Hepatocyte (in vitro differentiated cells): Measurements from ENCODE around the gene AGFG2. TPM values are rescaled to one million over a fixed set of nuclear protein-coding genes. Genes with fewer than 3 reads are reported as not detected.

Source experiments
- DNase-seq: peaks from one replicate; pipeline ENCODE4 v3.0.0-alpha.2; 2016; ENCODE audit warnings: low spot score
- H2AFZ ChIP-seq: fragments of 200-600 bp; sonication (generic); 2 replicates; pipeline ENCODE4 v1.6.0; 2016; ENCODE audit warnings: antibody characterized with exemption, mild to moderate bottlenecking
- H3K27ac ChIP-seq: fragments of 200-600 bp; sonication (generic); 2 replicates; pipeline ENCODE4 v1.5.1; 2016; ENCODE audit warnings: mild to moderate bottlenecking
- H3K27me3 ChIP-seq: fragments of 200-600 bp; sonication (generic); 2 replicates; pipeline ENCODE4 v1.6.1; 2016
- H3K36me3 ChIP-seq: fragments of 200-600 bp; sonication (generic); replicated peaks from 2 replicates; pipeline ENCODE4 v1.5.1; 2016; ENCODE audit warnings: low read depth; ENCODE audit not compliant: insufficient read depth
- H3K4me1 ChIP-seq: fragments of 200-600 bp; sonication (generic); 2 replicates; pipeline ENCODE4 v1.5.1; 2016; ENCODE audit warnings: mild to moderate bottlenecking, moderate library complexity; ENCODE audit not compliant: insufficient read depth
- H3K4me2 ChIP-seq: fragments of 200-600 bp; sonication (generic); 2 replicates; pipeline ENCODE4 v1.6.0; 2016
- H3K4me3 ChIP-seq: fragments of 200-600 bp; sonication (generic); 2 replicates; pipeline ENCODE4 v1.5.1; 2016; ENCODE audit warnings: mild to moderate bottlenecking
- H3K79me2 ChIP-seq: fragments of 200-600 bp; sonication (generic); 2 replicates; pipeline ENCODE4 v1.6.0; 2017; ENCODE audit warnings: mild to moderate bottlenecking
- H3K9me2 ChIP-seq: fragments of 200-600 bp; sonication (generic); replicated peaks from 2 replicates; pipeline ENCODE4 v1.6.0; 2017; ENCODE audit warnings: mild to moderate bottlenecking; ENCODE audit not compliant: insufficient read depth
- H3K9me3 ChIP-seq: fragments of 200-600 bp; sonication (generic); 2 replicates; pipeline ENCODE4 v1.5.1; 2016; ENCODE audit warnings: low read depth, mild to moderate bottlenecking
- H4K20me1 ChIP-seq: fragments of 200-600 bp; sonication (generic); 2 replicates; pipeline ENCODE4 v1.6.0; 2016; ENCODE audit warnings: mild to moderate bottlenecking; ENCODE audit not compliant: insufficient read depth, poor library complexity, severe bottlenecking
- EZH2 ChIP-seq: fragments of 200-600 bp; sonication (generic); IDR thresholded peaks from 2 replicates; pipeline ENCODE4 v1.6.1; 2016; ENCODE audit warnings: antibody characterized with exemption, mild to moderate bottlenecking, borderline replicate concordance
- EZH2phosphoT487 ChIP-seq: fragments of 200-600 bp; sonication (generic); IDR thresholded peaks from one replicate; pipeline ENCODE4 v1.6.1; 2018; ENCODE audit warnings: antibody characterized with exemption, mild to moderate bottlenecking, low read depth, moderate library complexity; ENCODE audit not compliant: unreplicated experiment, severe bottlenecking
- WGBS: methylation state at CpG from one replicate; pipeline ENCODE4 v1.1.6; 2016; ENCODE audit warnings: low lambda C conversion rate; ENCODE audit errors: missing lambda C conversion rate; 5-methylcytosine and 5-hydroxymethylcytosine counted together
- polyA plus RNA-seq: library from polyadenylated mRNA; unstranded; fragments of >200 nt; fragmentation: Nextera tagmentation; extraction: Ambion mirVana; gene quantifications from 2 replicates; pipeline ENCODE4 v1.2.1, GENCODE V29; 2016
- small RNA-seq: library from RNA; depleted of rRNA; stranded (forward); fragments of <200 nt; gene quantifications from one replicate; pipeline ENCODE3, GENCODE V24; 2014
- total RNA-seq: library from RNA; depleted of rRNA; stranded (reverse); fragments of >200 nt; gene quantifications from 2 replicates; pipeline ENCODE4 v1.2.3, GENCODE V29; 2014
- TF ChIP-seq, protein P1 (sequence below): fragments of 200-600 bp; sonication (generic); IDR thresholded peaks from 2 replicates; pipeline ENCODE4 v1.5.1; 2016; ENCODE audit warnings: antibody characterized with exemption, mild to moderate bottlenecking; ENCODE audit not compliant: poor library complexity

The AGFG2 gene
- total and polyA plus RNA-seq, 2 experiments from 2014 or later, result 32.8 to 53.7 TPM

DNA sequence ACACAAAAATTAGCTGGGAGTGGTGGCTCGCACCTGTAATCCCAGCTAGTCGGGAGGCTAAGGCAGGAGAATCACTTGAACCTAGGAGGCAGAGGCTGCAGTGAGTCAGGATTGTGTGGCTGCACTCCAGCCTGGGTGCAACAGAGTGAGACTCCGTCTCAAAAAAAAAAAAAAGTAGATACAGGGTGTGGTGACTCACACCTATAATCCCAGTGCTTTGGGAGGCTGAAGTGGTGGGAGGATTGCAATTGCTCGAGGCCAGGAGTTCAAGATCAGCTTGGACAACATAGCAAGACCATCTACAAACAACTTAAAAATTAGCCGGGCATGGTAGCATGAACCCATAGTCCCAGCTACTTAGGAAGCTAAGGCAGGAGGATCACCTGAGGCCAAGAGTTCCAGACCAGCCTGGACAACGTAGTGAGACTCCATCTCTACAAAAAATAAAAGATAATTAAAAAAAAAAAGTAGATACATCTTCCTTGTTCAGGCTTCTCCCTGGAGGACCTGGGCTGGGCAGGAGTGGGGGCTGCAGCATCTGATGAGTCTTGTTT lies 75.4 kb downstream of the AGFG2 start:
- Histone ChIP-seq H4K20me1 (no peaks in the 10 kb centered on the region), H3K4me2 (no peak overlapping the region), H3K9me2 (no peaks in the 10 kb centered on the region), H3K79me2 (peaks cover 14% of the 10 kb centered on the region), H3K9me3 (no peaks in the 10 kb centered on the region), H3K4me3 (no peak overlapping the region), H3K27me3 (no peaks in the 10 kb centered on the region), H3K27ac (no peak overlapping the region), H3K36me3 (no peaks in the 10 kb centered on the region), H2AFZ (no peak overlapping the region), H3K4me1 (peaks cover 3% of the 10 kb centered on the region)
- no peak for TF ChIP-seq EZH2phosphoT487
- no peak for TF ChIP-seq EZH2
- TF ChIP-seq, protein P1, sequence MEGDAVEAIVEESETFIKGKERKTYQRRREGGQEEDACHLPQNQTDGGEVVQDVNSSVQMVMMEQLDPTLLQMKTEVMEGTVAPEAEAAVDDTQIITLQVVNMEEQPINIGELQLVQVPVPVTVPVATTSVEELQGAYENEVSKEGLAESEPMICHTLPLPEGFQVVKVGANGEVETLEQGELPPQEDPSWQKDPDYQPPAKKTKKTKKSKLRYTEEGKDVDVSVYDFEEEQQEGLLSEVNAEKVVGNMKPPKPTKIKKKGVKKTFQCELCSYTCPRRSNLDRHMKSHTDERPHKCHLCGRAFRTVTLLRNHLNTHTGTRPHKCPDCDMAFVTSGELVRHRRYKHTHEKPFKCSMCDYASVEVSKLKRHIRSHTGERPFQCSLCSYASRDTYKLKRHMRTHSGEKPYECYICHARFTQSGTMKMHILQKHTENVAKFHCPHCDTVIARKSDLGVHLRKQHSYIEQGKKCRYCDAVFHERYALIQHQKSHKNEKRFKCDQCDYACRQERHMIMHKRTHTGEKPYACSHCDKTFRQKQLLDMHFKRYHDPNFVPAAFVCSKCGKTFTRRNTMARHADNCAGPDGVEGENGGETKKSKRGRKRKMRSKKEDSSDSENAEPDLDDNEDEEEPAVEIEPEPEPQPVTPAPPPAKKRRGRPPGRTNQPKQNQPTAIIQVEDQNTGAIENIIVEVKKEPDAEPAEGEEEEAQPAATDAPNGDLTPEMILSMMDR, result no peak
- 91% methylated on average over 6 of the region's 6 CpGs for WGBS
- no peak for DNase-seq

Small RNA genes lying within 50 kb of the gene (small RNA-seq; reads per million reads assigned to genes)
- not detected for gene RN7SL416P
- gene SAP25, result not detected

Other genes with a start within 250 kb of the AGFG2 start
- gene SPDYE3, start 231.5 kb upstream of the AGFG2 start, total RNA-seq, result not detected in 2 replicates
- 3.3 and 3.4 TPM in 2 replicates for gene SPDYE3, start 231.5 kb upstream of the AGFG2 start, polyA plus RNA-seq
- gene PILRB, start 181.1 kb upstream of the AGFG2 start, total RNA-seq, result 17.8 and 33.2 TPM in 2 replicates
- 37.4 and 63.4 TPM in 2 replicates for gene PILRB, start 181.1 kb upstream of the AGFG2 start, polyA plus RNA-seq
- gene PILRA, start 165.7 kb upstream of the AGFG2 start, total RNA-seq, result 0.24 and 2.2 TPM in 2 replicates
- gene PILRA, start 165.7 kb upstream of the AGFG2 start, polyA plus RNA-seq, result 1.1 and 3.0 TPM in 2 replicates
- gene ZCWPW1, start 110.5 kb upstream of the AGFG2 start, total RNA-seq, result 1.8 and 2.2 TPM in 2 replicates
- gene ZCWPW1, start 110.5 kb upstream of the AGFG2 start, polyA plus RNA-seq, result 3.3 and 4.9 TPM in 2 replicates
- gene MEPCE, start 109.4 kb upstream of the AGFG2 start, total RNA-seq, result 20.9 and 23.1 TPM in 2 replicates
- gene MEPCE, start 109.4 kb upstream of the AGFG2 start, polyA plus RNA-seq, result 15.8 and 17.2 TPM in 2 replicates
- gene PPP1R35, start 102.7 kb upstream of the AGFG2 start, total RNA-seq, result 10.0 and 12.8 TPM in 2 replicates
- gene PPP1R35, start 102.7 kb upstream of the AGFG2 start, polyA plus RNA-seq, result 39.6 and 50.3 TPM in 2 replicates
- gene SPACDR, start 74.9 kb upstream of the AGFG2 start, total RNA-seq, result 0.13 and 0.72 TPM in 2 replicates
- 0.46 TPM in 1 of 2 replicates, not detected in the other for gene SPACDR, start 74.9 kb upstream of the AGFG2 start, polyA plus RNA-seq
- 25.4 and 26.2 TPM in 2 replicates for gene TSC22D4, start 60.0 kb upstream of the AGFG2 start, total RNA-seq
- gene TSC22D4, start 60.0 kb upstream of the AGFG2 start, polyA plus RNA-seq, result 89.6 and 90.7 TPM in 2 replicates
- gene NYAP1, start 55.3 kb upstream of the AGFG2 start, total RNA-seq, result 1.6 and 2.4 TPM in 2 replicates
- gene NYAP1, start 55.3 kb upstream of the AGFG2 start, polyA plus RNA-seq, result 0.68 TPM in 1 of 2 replicates, not detected in the other
- not detected in 2 replicates for gene SAP25, start 34.7 kb downstream of the AGFG2 start, total RNA-seq
- gene SAP25, start 34.7 kb downstream of the AGFG2 start, polyA plus RNA-seq, result 1.8 and 4.0 TPM in 2 replicates
- 34.0 and 40.3 TPM in 2 replicates for gene LRCH4, start 46.9 kb downstream of the AGFG2 start, total RNA-seq
- gene LRCH4, start 46.9 kb downstream of the AGFG2 start, polyA plus RNA-seq, result 105 and 129 TPM in 2 replicates
- 1.1 and 1.4 TPM in 2 replicates for gene FBXO24, start 47.1 kb downstream of the AGFG2 start, total RNA-seq
- gene FBXO24, start 47.1 kb downstream of the AGFG2 start, polyA plus RNA-seq, result 0.49 and 1.6 TPM in 2 replicates
- gene PCOLCE, start 63.2 kb downstream of the AGFG2 start, total RNA-seq, result 64.2 and 90.0 TPM in 2 replicates
- gene PCOLCE, start 63.2 kb downstream of the AGFG2 start, polyA plus RNA-seq, result 249 and 343 TPM in 2 replicates
- gene MOSPD3, start 73.3 kb downstream of the AGFG2 start, total RNA-seq, result 8.8 and 10.4 TPM in 2 replicates
- 39.2 and 44.4 TPM in 2 replicates for gene MOSPD3, start 73.3 kb downstream of the AGFG2 start, polyA plus RNA-seq
- 12.5 and 13.5 TPM in 2 replicates for gene TFR2, start 102.3 kb downstream of the AGFG2 start, total RNA-seq
- 11.1 and 16.8 TPM in 2 replicates for gene TFR2, start 102.3 kb downstream of the AGFG2 start, polyA plus RNA-seq
- gene ACTL6B, start 117.2 kb downstream of the AGFG2 start, total RNA-seq, result not detected in 2 replicates
- gene ACTL6B, start 117.2 kb downstream of the AGFG2 start, polyA plus RNA-seq, result not detected in 2 replicates
- gene GNB2, start 134.5 kb downstream of the AGFG2 start, total RNA-seq, result 99.6 and 111 TPM in 2 replicates
- 204 and 222 TPM in 2 replicates for gene GNB2, start 134.5 kb downstream of the AGFG2 start, polyA plus RNA-seq
- 14.2 and 17.6 TPM in 2 replicates for gene GIGYF1, start 155.0 kb downstream of the AGFG2 start, total RNA-seq
- 13.2 and 16.8 TPM in 2 replicates for gene GIGYF1, start 155.0 kb downstream of the AGFG2 start, polyA plus RNA-seq
- gene POP7, start 166.9 kb downstream of the AGFG2 start, total RNA-seq, result 30.1 and 39.2 TPM in 2 replicates
- gene POP7, start 166.9 kb downstream of the AGFG2 start, polyA plus RNA-seq, result 48.7 and 59.2 TPM in 2 replicates
- 0.16 and 1.3 TPM in 2 replicates for gene EPO, start 181.3 kb downstream of the AGFG2 start, total RNA-seq
- gene EPO, start 181.3 kb downstream of the AGFG2 start, polyA plus RNA-seq, result 0.11 TPM in 1 of 2 replicates, not detected in the other
- gene ZAN, start 194.4 kb downstream of the AGFG2 start, total RNA-seq, result not detected in 2 replicates
- gene ZAN, start 194.4 kb downstream of the AGFG2 start, polyA plus RNA-seq, result not detected in 2 replicates